Activated T-cell treated with anti-CD3 and anti-CD28 coated beads, Interleukin-2, amount 50 U/mL, for 72 hours (primary cell): Measurements from ENCODE around the gene CCDC54. TPM values are rescaled to one million over a fixed set of nuclear protein-coding genes. Genes with fewer than 3 reads are reported as not detected.

Source experiments
- ATAC-seq, 2 donors: fragments of 150-1000 bp; cut with Tn5 transposase; replicated peaks in 1 of 2; 2 replicates each; pipeline ENCODE4 v1.10.0; 2021; ENCODE audit warnings: moderate library complexity in 2 of 2, mild to moderate bottlenecking in 1 of 2
- DNase-seq, 2 donors: peaks; one replicate each; pipeline ENCODE4 v3.0.0; 2021 to 2022; ENCODE audit warnings: mixed read lengths in 1 of 2
- H3K27ac Mint-ChIP-seq: one replicate; pipeline ENCODE4 v1.8.0; 2022; ENCODE audit warnings: mild to moderate bottlenecking, moderate library complexity, mixed read lengths
- H3K27me3 Mint-ChIP-seq: one replicate; pipeline ENCODE4 v1.8.0; 2022; ENCODE audit warnings: low read depth, mixed read lengths
- H3K36me3 Mint-ChIP-seq, 2 donors: one replicate each; pipeline ENCODE4 v1.8.0; 2022; ENCODE audit warnings: mixed read lengths in 2 of 2, mild to moderate bottlenecking in 1 of 2; ENCODE audit not compliant: insufficient read depth in 2 of 2
- H3K4me1 Mint-ChIP-seq: one replicate; pipeline ENCODE4 v1.8.0; 2022; ENCODE audit warnings: low read depth, mixed read lengths
- H3K4me3 Mint-ChIP-seq, 2 donors: one replicate each; pipeline ENCODE4 v1.8.0; 2022; ENCODE audit warnings: mild to moderate bottlenecking in 2 of 2, mixed read lengths in 2 of 2, moderate library complexity in 2 of 2
- H3K9me3 Mint-ChIP-seq, 2 donors: one replicate each; pipeline ENCODE4 v1.8.0; 2022; ENCODE audit warnings: mixed read lengths in 2 of 2
- total RNA-seq, 2 donors: library from RNA; stranded (reverse); gene quantifications; one replicate each; pipeline ENCODE4 v1.2.3, GENCODE V29; 2022

The CCDC54 gene
- total RNA-seq, 2 donors from 2014 or later = not detected

DNA sequence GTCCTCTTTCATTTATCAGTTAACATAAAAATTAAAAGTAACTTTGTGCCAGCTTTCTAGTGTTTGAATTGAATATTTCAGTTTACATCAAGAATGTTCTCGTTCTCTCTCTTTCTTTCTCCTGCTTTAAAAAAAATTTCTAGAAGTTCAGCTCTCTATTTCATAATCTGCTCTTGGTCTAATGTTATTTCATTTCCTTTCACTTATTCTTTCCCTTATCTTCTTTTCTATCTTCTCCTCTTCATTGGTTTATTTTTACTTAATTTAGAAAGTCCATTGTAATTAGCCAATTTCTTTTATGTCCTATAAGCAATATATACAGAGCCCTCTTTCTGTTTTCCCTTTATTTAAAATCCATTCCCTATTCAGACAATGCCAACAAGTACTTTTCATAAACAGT, 44.6 kb downstream of the CCDC54 start:
- H3K36me3 Mint-ChIP-seq = no peaks in the 10 kb centered on the region
- H3K9me3 Mint-ChIP-seq = no peaks in the 10 kb centered on the region
- H3K27me3 Mint-ChIP-seq = peaks cover 5% of the 10 kb centered on the region
- H3K4me3 Mint-ChIP-seq = no peak overlapping the region
- no peak for ATAC-seq
- DNase-seq = no peak
- peaks cover 4% of the 10 kb centered on the region for H3K4me1 Mint-ChIP-seq
- no peak overlapping the region for H3K27ac Mint-ChIP-seq

DNA sequence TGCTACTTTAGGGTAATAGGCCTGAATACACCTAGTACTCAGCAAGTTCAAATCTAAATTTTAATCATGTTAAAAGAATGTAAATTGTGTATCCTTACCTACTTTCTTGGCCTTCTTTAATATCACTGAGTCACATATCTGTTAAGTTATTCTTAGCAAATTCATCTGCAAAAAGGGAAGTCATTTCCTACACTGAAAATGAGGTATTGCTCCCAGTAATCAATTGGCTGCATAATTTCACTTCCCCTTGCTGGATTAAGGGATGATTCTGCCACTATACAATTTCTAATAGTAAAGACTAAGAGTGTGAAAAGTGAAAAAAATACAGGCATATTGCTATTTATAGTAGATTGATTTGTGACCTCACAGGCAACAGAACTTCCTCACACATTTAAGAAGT, 47.8 kb downstream of the CCDC54 start:
- H3K27me3 Mint-ChIP-seq = peaks cover 5% of the 10 kb centered on the region

DNA sequence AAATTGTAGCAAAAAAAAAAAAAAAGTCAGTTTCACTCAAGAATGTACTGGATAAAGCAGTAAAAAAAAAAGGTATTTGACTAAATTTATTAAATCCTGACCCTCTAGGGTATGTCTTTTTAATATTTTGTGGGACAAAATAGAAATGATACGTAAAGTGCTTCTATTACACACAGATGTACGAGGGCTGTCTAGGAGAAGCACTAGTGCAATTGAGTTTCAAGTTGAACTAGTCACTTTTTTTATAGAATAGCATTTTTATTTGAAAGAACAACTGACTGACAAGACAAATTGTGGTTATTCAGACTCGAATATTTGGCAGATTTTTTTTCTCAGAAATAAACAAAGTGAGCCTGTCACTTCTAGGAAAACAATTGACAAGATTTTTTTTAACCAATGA, 49.0 kb downstream of the CCDC54 start:
- no peak overlapping the region for H3K27ac Mint-ChIP-seq
- H3K4me1 Mint-ChIP-seq = peaks cover 9% of the 10 kb centered on the region
- no peak overlapping the region for H3K4me3 Mint-ChIP-seq
- DNase-seq (no peak), ATAC-seq (no peak)
- H3K27me3 Mint-ChIP-seq = peaks cover under 1% of the 10 kb centered on the region
- no peaks in the 10 kb centered on the region for H3K36me3 Mint-ChIP-seq
- H3K9me3 Mint-ChIP-seq = no peaks in the 10 kb centered on the region

More for the DNA sequence above, 47.8 kb downstream of the CCDC54 start:
- ATAC-seq (no peak), DNase-seq (no peak)
- no peak overlapping the region for H3K4me3 Mint-ChIP-seq
- H3K27ac Mint-ChIP-seq = no peak overlapping the region
- H3K9me3 Mint-ChIP-seq = no peaks in the 10 kb centered on the region
- H3K4me1 Mint-ChIP-seq = peaks cover 4% of the 10 kb centered on the region
- no peaks in the 10 kb centered on the region for H3K36me3 Mint-ChIP-seq

Other genes with a start within 250 kb of the CCDC54 start
- 10 to 100 TPM; 65.0 to 65.1 TPM for gene BBX, start 145.5 kb downstream of the CCDC54 start, total RNA-seq